AG04450 (cell line): ENCODE data around the gene C1QTNF8. TPM values are rescaled to one million over a fixed set of nuclear protein-coding genes. Genes with fewer than 3 reads are reported as not detected.

Experiments used
- CTCF ChIA-PET: fragments of 300-600, 350-600 bp; formaldehyde crosslinking; extraction: SDS; loops from one replicate; lab custom pipeline; 2022; ENCODE audit warnings: antibody characterized with exemption, inconsistent platforms; lab: Charles Lee
- POLR2A ChIA-PET: fragments of 350-600 bp; formaldehyde crosslinking; extraction: SDS; loops from one replicate; lab custom pipeline; 2021; ENCODE audit warnings: antibody characterized with exemption, inconsistent platforms; lab: Yijun Ruan, JAX
- DNase-seq: peaks from one replicate; pipeline ENCODE4 v3.0.0-alpha.2; 2011; ENCODE audit warnings: low read depth, low spot score
- H3K27ac ChIP-seq: one replicate; pipeline ENCODE4 v1.5.1; 2012; ENCODE audit warnings: low read depth, low read length, control low read depth
- H3K27me3 ChIP-seq: one replicate; pipeline ENCODE4 v1.6.0; 2012; ENCODE audit warnings: low read length; ENCODE audit not compliant: control insufficient read depth, insufficient read depth
- H3K4me3 ChIP-seq: 2 replicates; pipeline ENCODE4 v1.5.1; 2011; ENCODE audit warnings: mild to moderate bottlenecking, low read depth, low read length, control low read depth
- H3K9me3 ChIP-seq: 2 replicates; pipeline ENCODE4 v1.5.1; 2012; ENCODE audit warnings: low read length; ENCODE audit not compliant: control insufficient read depth, insufficient read depth
- CTCF ChIP-seq: IDR thresholded peaks from 2 replicates; pipeline ENCODE4 v1.5.1; 2011; ENCODE audit warnings: low read depth, low read length, control low read depth, inconsistent platforms
- polyA plus RNA-seq: library from polyadenylated mRNA; depleted of rRNA; stranded (reverse); fragments of >200 nt; gene quantifications from 2 replicates; pipeline ENCODE4 v1.2.3, GENCODE V29; 2011

C1QTNF8 gene
- polyA plus RNA-seq, 1 experiment = not detected

- ChIA-PET POLR2A (no interaction called here), CTCF (no interaction called here)
- no peak overlapping the region for H3K27ac ChIP-seq
- H3K9me3 ChIP-seq = no peaks in the 10 kb centered on the region; the same call in 1 of the 2 replicates
- no peak for DNase-seq
- TF ChIP-seq CTCF = no peak
- H3K27me3 ChIP-seq = peaks cover 30% of the 10 kb centered on the region
- H3K4me3 ChIP-seq = no peak overlapping the region
These were observed 25.1 kb downstream of the C1QTNF8 start for GRCh38 chr16:1070864-1071408.

GRCh38 chr16:1070084-1070863, 25.8 kb downstream of the C1QTNF8 start:
- no peak for TF ChIP-seq CTCF
- Histone ChIP-seq H3K27ac (no peak overlapping the region), H3K27me3 (peaks cover 36% of the 10 kb centered on the region), H3K4me3 (no peak overlapping the region), H3K9me3 (no peaks in the 10 kb centered on the region; the same call in 1 of the 2 replicates)
- CTCF ChIA-PET = no interaction called here
- no peak for DNase-seq
- POLR2A ChIA-PET = no interaction called here

- peaks cover 44% of the 10 kb centered on the region for H3K27me3 ChIP-seq
- no peaks in the 10 kb centered on the region; the same call in 1 of the 2 replicates for H3K9me3 ChIP-seq
- DNase-seq = no peak
- CTCF ChIA-PET = interaction anchor here (0.9 kb wide), 1 partner anchor 12 kb away, joined by 3 read pairs; no protein-coding TSS in a partner anchor
- POLR2A ChIA-PET = interaction anchor here (0.6 kb wide), 1 partner anchor 105 kb away, joined by 3 read pairs; no protein-coding TSS in a partner anchor
- H3K4me3 ChIP-seq = no peak overlapping the region
- no peak for TF ChIP-seq CTCF
- H3K27ac ChIP-seq = no peak overlapping the region
These were observed 26.9 kb downstream of the C1QTNF8 start for GRCh38 chr16:1069154-1069553.

GRCh38 chr16:1068451-1068850, 27.6 kb downstream of the C1QTNF8 start:
- H3K27ac ChIP-seq = no peak overlapping the region
- CTCF ChIA-PET = no interaction called here
- no peak overlapping the region for H3K4me3 ChIP-seq
- peaks cover 44% of the 10 kb centered on the region for H3K27me3 ChIP-seq
- DNase-seq = no peak
- POLR2A ChIA-PET = interaction anchor here (0.6 kb wide), 1 partner anchor 105 kb away, joined by 3 read pairs; no protein-coding TSS in a partner anchor
- no peaks in the 10 kb centered on the region; the same call in 1 of the 2 replicates for H3K9me3 ChIP-seq
- TF ChIP-seq CTCF = no peak

GRCh38 chr16:1067629-1068028, 28.4 kb downstream of the C1QTNF8 start:
- peaks cover 42% of the 10 kb centered on the region for H3K27me3 ChIP-seq
- no peak for TF ChIP-seq CTCF
- no peak overlapping the region for H3K27ac ChIP-seq
- CTCF ChIA-PET = no interaction called here
- no peak overlapping the region for H3K4me3 ChIP-seq
- no peak for DNase-seq
- no peaks in the 10 kb centered on the region; the same call in 1 of the 2 replicates for H3K9me3 ChIP-seq
- POLR2A ChIA-PET = no interaction called here
